Smooth muscle cell (in vitro differentiated cells): ENCODE data around the gene VTN. TPM values are rescaled to one million over a fixed set of nuclear protein-coding genes. Genes with fewer than 3 reads are reported as not detected.

Source experiments
- DNase-seq: peaks from one replicate; lab custom pipeline; 2025; ENCODE audit not compliant: unreplicated experiment; lab: John Stamatoyannopoulos, UW
- H2AFZ ChIP-seq: fragments of 200-600 bp; sonication (generic); 2 replicates; pipeline ENCODE4 v1.6.0; 2016; ENCODE audit warnings: antibody characterized with exemption, low read depth, mild to moderate bottlenecking
- H3F3A ChIP-seq: fragments of 200-600 bp; sonication (generic); 2 replicates; pipeline ENCODE4 v1.6.0; 2017; ENCODE audit warnings: antibody characterized with exemption, low read depth
- H3K27ac ChIP-seq: fragments of 200-600 bp; sonication (generic); 2 replicates; pipeline ENCODE4 v1.5.1; 2016; ENCODE audit warnings: low read depth, mild to moderate bottlenecking
- H3K27me3 ChIP-seq: fragments of 200-600 bp; sonication (generic); 2 replicates; pipeline ENCODE4 v1.6.1; 2016; ENCODE audit warnings: low read depth, mild to moderate bottlenecking
- H3K36me3 ChIP-seq: fragments of 200-600 bp; sonication (generic); 2 replicates; pipeline ENCODE4 v1.5.1; 2016; ENCODE audit warnings: low read depth
- H3K4me1 ChIP-seq: fragments of 200-600 bp; sonication (generic); 2 replicates; pipeline ENCODE4 v1.5.1; 2016; ENCODE audit warnings: low read depth
- H3K4me2 ChIP-seq: fragments of 200-600 bp; sonication (generic); 2 replicates; pipeline ENCODE4 v1.6.0; 2016; ENCODE audit warnings: mild to moderate bottlenecking
- H3K4me3 ChIP-seq: fragments of 200-600 bp; sonication (generic); 2 replicates; pipeline ENCODE4 v1.5.1; 2016; ENCODE audit warnings: mild to moderate bottlenecking
- H3K79me2 ChIP-seq: fragments of 200-600 bp; sonication (generic); 2 replicates; pipeline ENCODE4 v1.6.0; 2016; ENCODE audit warnings: low read depth, mild to moderate bottlenecking
- H3K9ac ChIP-seq: fragments of 200-600 bp; sonication (generic); 2 replicates; pipeline ENCODE4 v1.6.0; 2016; ENCODE audit warnings: low read depth
- H3K9me3 ChIP-seq: fragments of 200-600 bp; sonication (generic); replicated peaks from 2 replicates; pipeline ENCODE4 v1.5.1; 2016; ENCODE audit warnings: low read depth
- H4K20me1 ChIP-seq: fragments of 200-600 bp; sonication (generic); 2 replicates; pipeline ENCODE4 v1.6.0; 2016; ENCODE audit warnings: low read depth
- CTCF ChIP-seq: fragments of 200-600 bp; sonication (generic); IDR thresholded peaks from 2 replicates; pipeline ENCODE4 v1.5.1; 2017; ENCODE audit warnings: borderline replicate concordance, mild to moderate bottlenecking, antibody characterized with exemption; ENCODE audit not compliant: insufficient read depth, poor library complexity, severe bottlenecking
- WGBS: methylation state at CpG from one replicate; pipeline ENCODE4 v1.1.7; 2016; ENCODE audit warnings: low lambda C conversion rate; 5-methylcytosine and 5-hydroxymethylcytosine counted together
- polyA plus RNA-seq: library from polyadenylated mRNA; unstranded; fragments of >200 nt; fragmentation: Nextera tagmentation; extraction: Ambion mirVana; gene quantifications from 2 replicates; pipeline ENCODE4 v1.2.1, GENCODE V29; 2016
- total RNA-seq: library from RNA; depleted of rRNA; stranded (reverse); fragments of >200 nt; gene quantifications from 2 replicates; pipeline ENCODE4 v1.2.3, GENCODE V29; 2014

VTN gene
- total and polyA plus RNA-seq, 2 experiments from 2014 or later: 60.3 to 90.3 TPM

GRCh38 chr17:28390563-28390962 lies 20.5 kb upstream of the VTN start:
- no peak overlapping the region for H2AFZ ChIP-seq
- H3K27me3 ChIP-seq: no peaks in the 10 kb centered on the region
- peaks cover 8% of the 10 kb centered on the region for H3K36me3 ChIP-seq
- no peak for DNase-seq
- peaks cover 7% of the 10 kb centered on the region for H4K20me1 ChIP-seq
- H3K27ac ChIP-seq: no peak overlapping the region
- no peak for TF ChIP-seq CTCF
- no peaks in the 10 kb centered on the region for H3K9me3 ChIP-seq
- no peaks in the 10 kb centered on the region for H3K79me2 ChIP-seq
- H3K9ac ChIP-seq: no peak overlapping the region
- no peak overlapping the region for H3K4me2 ChIP-seq
- H3F3A ChIP-seq: peaks cover 7% of the 10 kb centered on the region
- H3K4me1 ChIP-seq: no peaks in the 10 kb centered on the region
- no peak overlapping the region for H3K4me3 ChIP-seq
- WGBS: 83% methylated on average over 2 of the region's 2 CpGs

GRCh38 chr17:28390141-28390540 lies 20.0 kb upstream of the VTN start:
- Histone ChIP-seq H3K79me2 (no peaks in the 10 kb centered on the region), H3K4me1 (no peaks in the 10 kb centered on the region), H4K20me1 (peaks cover 7% of the 10 kb centered on the region), H3K9me3 (no peaks in the 10 kb centered on the region), H3K27ac (no peak overlapping the region), H3K4me2 (no peak overlapping the region), H3K4me3 (no peak overlapping the region), H3K36me3 (peaks cover 8% of the 10 kb centered on the region), H3F3A (peaks cover 7% of the 10 kb centered on the region), H3K9ac (no peak overlapping the region), H3K27me3 (no peaks in the 10 kb centered on the region), H2AFZ (no peak overlapping the region)
- DNase-seq: no peak
- no peak for TF ChIP-seq CTCF
- 35% methylated on average over 1 of the region's 1 CpG for WGBS

GRCh38 chr17:28388106-28388505 lies 18.0 kb upstream of the VTN start:
- Histone ChIP-seq H3K36me3 (peaks cover 8% of the 10 kb centered on the region), H3K4me3 (no peak overlapping the region), H3K27ac (no peak overlapping the region), H3K9ac (no peak overlapping the region), H3K4me2 (no peak overlapping the region), H3F3A (peaks cover 7% of the 10 kb centered on the region), H4K20me1 (peaks cover 18% of the 10 kb centered on the region), H3K27me3 (peaks cover 13% of the 10 kb centered on the region), H3K9me3 (no peaks in the 10 kb centered on the region), H3K4me1 (no peaks in the 10 kb centered on the region), H2AFZ (no peak overlapping the region), H3K79me2 (no peaks in the 10 kb centered on the region)
- no peak for DNase-seq
- 92% methylated on average over 11 of the region's 11 CpGs for WGBS
- TF ChIP-seq CTCF: no peak

DNA sequence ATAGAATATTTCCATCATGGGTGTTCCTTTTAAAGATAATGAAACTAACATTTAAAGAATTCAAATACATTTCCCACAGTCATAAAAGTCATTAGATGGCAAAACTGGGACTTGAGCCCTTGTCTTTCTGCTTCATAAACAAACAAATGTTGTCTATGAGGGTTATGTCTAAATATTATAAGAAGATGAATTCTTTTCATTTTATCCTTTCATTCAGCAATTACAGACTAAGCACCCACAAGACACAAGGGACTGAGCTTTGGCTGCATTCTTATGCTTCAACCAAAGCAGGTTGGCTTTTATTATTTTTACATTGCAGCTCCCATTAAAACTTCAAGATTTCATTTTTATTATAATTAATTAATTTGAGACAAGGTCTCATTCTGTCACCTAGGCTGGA lies 16.3 kb upstream of the VTN start:
- Histone ChIP-seq H3K9ac (no peak overlapping the region), H3K79me2 (no peaks in the 10 kb centered on the region), H4K20me1 (peaks cover 33% of the 10 kb centered on the region), H3K9me3 (no peaks in the 10 kb centered on the region), H2AFZ (no peak overlapping the region), H3K27ac (no peak overlapping the region), H3K4me2 (no peak overlapping the region), H3K4me1 (no peaks in the 10 kb centered on the region), H3K27me3 (peaks cover 22% of the 10 kb centered on the region), H3K4me3 (no peak overlapping the region), H3F3A (no peaks in the 10 kb centered on the region), H3K36me3 (peaks cover 8% of the 10 kb centered on the region)
- no peak for DNase-seq
- no peak for TF ChIP-seq CTCF
